ENCODE data around the gene CSMD2.

The CSMD2 gene

DNA sequence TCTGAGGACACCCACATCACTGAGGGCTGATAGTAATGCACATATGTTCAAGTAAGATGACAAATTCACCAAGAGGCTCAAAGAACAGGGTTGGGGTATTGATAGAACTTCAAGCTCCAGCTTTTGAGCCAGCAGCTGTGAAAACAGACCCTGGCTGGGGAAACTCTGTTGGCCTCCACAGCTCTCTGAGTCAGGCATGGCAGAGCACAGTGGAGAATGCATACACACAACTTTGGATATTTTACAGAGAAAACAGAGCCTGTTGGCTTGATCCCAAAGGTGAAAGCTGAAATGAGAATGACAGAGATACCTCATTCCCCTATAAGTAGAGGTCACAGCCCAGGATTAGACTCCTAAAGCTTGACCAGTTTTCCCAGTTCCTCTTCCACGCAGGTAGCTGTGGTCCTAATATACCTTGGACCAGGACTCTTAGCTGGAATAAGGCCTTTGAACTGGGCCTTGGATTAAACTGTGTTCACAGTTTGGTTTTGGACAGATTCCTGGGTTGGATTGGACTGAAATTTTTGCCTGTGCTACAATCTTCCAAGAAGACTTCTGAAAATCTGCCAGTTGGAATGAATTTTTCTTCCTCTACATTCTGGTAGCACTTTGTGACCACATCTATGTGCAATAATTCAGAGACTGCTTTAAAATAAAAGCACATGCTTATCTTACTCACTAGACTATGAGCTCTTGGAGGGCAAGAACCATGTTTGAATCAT lies 402.8 kb downstream of the CSMD2 start:
- in situ Hi-C loops (cut with HindIII; ENCODE audit: low sequenced_read_pairs), result no loop called here
- TF ChIP-seq CTCF (IDR thresholded peaks at IDR 0.05; ENCODE audit: low read depth, low read length), result no peak
- peak; percentile 84 for DNase-seq (ENCODE audit: low read depth, low spot score)
- no peak overlapping the region for H3K4me3 ChIP-seq (ENCODE audit: low read depth, low read length)

DNA sequence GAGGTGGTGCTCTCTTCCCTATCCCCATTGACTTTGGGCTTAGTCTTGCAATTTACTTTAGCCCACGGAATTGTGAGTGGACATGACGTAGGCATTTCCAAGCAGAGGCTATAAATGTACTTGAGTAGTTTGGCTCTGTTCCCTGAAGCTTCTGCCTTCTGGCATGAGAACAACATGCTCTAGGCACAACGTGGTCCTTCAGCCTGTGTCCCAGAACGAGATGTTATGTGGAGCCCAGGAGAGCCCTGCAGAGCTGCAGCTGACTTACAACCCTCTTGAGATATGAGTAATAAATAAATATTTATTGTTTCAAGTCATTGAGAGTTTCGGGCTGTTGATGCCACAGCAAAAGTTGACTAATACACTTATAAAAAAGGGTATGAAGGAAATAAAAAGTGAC lies 406.3 kb downstream of the CSMD2 start:
- in situ Hi-C loops (cut with HindIII; ENCODE audit: low sequenced_read_pairs), result no loop called here
- DNase-seq (ENCODE audit: low read depth, low spot score), result peak; percentile 45
- no peak overlapping the region for H3K4me3 ChIP-seq (ENCODE audit: low read depth, low read length)
- no peak for TF ChIP-seq CTCF (IDR thresholded peaks at IDR 0.05; ENCODE audit: low read depth, low read length)

DNA sequence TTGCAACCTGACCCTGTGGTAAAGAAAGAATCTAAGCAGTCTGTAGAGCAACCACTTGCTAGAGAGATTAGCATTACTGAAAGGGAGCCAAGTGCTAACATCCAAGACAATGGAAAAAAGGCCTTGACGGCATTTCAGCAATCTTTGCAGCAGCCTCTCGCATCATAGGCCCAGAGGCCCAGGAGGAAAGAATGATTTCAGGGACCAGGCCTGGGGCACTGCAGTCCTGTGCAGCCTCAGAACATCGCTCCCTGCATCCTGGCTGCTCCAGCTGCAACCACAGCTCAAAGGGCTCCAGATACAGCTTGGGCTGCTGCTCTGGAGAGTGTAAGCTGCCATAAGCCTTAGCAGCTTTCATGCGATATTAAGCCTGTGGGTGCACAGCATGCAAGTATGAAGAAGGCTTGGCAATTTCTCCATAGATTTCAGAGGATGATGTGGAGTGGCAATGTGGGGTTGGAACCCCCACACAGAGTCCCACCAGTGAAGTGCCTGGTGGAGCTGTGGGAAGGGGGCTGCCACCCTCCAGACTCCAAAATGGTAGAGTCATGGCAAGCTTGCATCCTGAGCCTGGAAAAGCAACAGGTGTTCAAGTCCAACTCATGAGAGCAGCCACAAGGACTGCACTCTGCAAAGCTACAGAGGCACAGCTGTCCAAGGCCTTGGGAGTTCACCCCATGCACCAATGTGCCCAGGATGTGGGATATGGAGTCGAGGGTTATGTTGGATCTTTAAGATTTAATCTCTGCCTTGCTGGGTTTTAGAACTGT lies 411.8 kb downstream of the CSMD2 start:
- no peak for DNase-seq (ENCODE audit: low read depth, low spot score)
- no peak overlapping the region for H3K4me3 ChIP-seq (ENCODE audit: low read depth, low read length)
- in situ Hi-C loops (cut with HindIII; ENCODE audit: low sequenced_read_pairs), result no loop called here
- TF ChIP-seq CTCF (IDR thresholded peaks at IDR 0.05; ENCODE audit: low read depth, low read length), result no peak

- TF ChIP-seq CTCF (IDR thresholded peaks at IDR 0.05; ENCODE audit: low read depth, low read length), result no peak
- no peak for DNase-seq (ENCODE audit: low read depth, low spot score)
- H3K4me3 ChIP-seq (ENCODE audit: low read depth, low read length), result no peak overlapping the region
- in situ Hi-C loops (cut with HindIII; ENCODE audit: low sequenced_read_pairs), result no loop called here
These were observed 419.1 kb downstream of the CSMD2 start for GRCh38 chr1:33745942-33746341.

DNA sequence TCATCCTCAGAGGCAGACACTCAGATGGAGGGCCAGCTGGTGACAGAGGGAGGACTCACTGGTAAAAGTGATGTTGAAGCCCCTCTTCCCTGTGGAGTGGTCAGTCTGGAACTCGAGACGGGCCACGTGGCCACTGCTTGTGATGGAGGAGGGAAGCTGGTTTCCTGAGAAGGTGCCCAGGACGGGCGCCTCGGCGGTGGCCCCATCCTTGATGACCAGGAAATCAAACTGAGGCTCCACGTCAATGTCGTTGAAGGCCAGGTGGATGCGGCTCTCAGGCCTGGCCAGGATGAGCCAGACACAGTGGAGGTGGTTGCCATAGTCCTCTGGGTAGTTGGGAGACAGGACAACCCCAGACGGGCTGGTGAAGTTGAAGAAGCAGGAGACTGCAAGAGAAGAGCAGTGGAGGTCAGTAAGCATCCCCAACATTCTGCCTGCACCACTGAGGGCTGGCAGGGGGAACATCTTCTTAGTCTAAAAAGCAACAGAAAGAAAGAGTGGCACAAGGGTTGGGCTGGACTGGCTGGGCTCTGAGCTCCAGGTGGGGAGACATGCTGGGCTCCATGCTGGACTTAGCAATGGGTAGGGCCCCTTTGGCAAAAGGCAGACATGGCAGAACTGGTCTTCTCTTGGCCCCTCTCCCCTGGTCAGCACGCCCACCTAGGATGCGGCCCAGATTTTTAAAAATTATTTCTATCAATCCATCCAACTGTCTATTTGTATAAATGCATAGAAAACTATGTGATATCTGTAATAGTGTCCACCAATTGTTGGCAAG lies 421.6 kb downstream of the CSMD2 start:
- no peak for TF ChIP-seq CTCF (IDR thresholded peaks at IDR 0.05; ENCODE audit: low read depth, low read length)
- H3K4me3 ChIP-seq (ENCODE audit: low read depth, low read length), result no peak overlapping the region
- in situ Hi-C loops (cut with HindIII; ENCODE audit: low sequenced_read_pairs), result no loop called here
- no peak for DNase-seq (ENCODE audit: low read depth, low spot score)

DNA sequence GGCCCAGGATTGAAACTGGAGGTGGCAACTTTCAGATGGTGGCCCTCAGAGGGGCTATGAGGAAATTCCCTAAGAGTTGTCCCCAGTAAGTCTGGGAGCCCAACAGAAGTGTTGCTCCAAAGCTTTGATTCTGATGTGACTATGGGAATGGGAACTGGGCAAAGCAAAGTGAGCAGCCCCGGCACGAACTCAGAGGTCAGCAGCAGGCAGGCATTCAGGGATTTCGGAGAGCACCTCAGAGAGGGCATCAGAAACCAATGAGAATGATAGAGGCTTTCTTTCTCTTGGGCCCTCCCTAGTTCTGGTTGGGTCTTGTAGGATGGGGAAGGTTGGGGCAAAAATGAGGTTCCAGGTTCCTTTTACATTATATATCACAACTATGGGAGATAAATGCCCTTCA lies 422.4 kb downstream of the CSMD2 start:
- DNase-seq (ENCODE audit: low read depth, low spot score), result no peak
- TF ChIP-seq CTCF (IDR thresholded peaks at IDR 0.05; ENCODE audit: low read depth, low read length), result no peak
- in situ Hi-C loops (cut with HindIII; ENCODE audit: low sequenced_read_pairs), result no loop called here
- no peak overlapping the region for H3K4me3 ChIP-seq (ENCODE audit: low read depth, low read length)

Data from astrocyte of the spinal cord (primary cell).